ENCODE measurements around the gene TMEM151A. TPM values are rescaled to one million over a fixed set of nuclear protein-coding genes. Genes with fewer than 3 reads are reported as not detected.
"Not testable (repeated sequence)": the region's sequence is repeated elsewhere in the genome, so short reads cannot be mapped to it uniquely, and the experiment has no call there.

The TMEM151A gene
- total and polyA plus RNA-seq, 4 donors = 0.13 TPM; not detected in 3

DNA sequence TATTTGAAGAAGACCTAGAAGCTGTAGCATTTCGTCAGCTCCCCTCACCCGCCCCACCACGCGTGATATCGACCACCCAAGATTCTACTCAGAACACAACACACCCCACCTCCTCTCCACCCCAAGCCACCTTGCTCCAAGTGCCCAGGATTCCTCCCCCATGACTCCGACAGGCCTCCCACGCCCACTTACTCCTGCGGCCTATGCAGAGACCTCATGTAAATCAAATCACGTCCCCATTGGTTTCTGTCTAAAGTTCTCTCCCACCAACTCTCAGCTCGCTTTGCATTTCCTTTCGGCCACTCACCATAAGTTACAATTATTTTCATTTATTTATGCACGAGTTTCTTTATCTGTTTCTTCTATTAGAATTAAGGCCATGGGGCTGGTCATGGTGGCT lies 11.0 kb downstream of the TMEM151A start:
- Histone ChIP-seq H3K27ac (ENCODE audit: low read depth in 1 of 2, low read length in 2 of 2) (no peak overlapping the region), H3K4me1 (ENCODE audit: control insufficient read depth in 1 of 2, insufficient read depth in 2 of 2, low read length in 2 of 2) (no peaks in the 10 kb centered on the region), H3K36me3 (ENCODE audit: control insufficient read depth in 1 of 2, insufficient read depth in 2 of 2, low read length in 1 of 2) (no peaks in the 10 kb centered on the region), H3K9me3 (ENCODE audit: control insufficient read depth, low read length) (no peaks in the 10 kb centered on the region), H3K4me3 (ENCODE audit: low read length in 2 of 2) (no peak overlapping the region), H3K27me3 (ENCODE audit: control insufficient read depth in 1 of 2, insufficient read depth in 2 of 2, low read length in 1 of 2) (no peaks in the 10 kb centered on the region)
- intact Hi-C loops (cut with DNase I) = no loop called here
- WGBS, 2 donors = 86 to 87% methylated on average over 12 of the region's 12 CpGs
- no peak for ATAC-seq (ENCODE audit: low FRiP score)
- DNase-seq = no peak

DNA sequence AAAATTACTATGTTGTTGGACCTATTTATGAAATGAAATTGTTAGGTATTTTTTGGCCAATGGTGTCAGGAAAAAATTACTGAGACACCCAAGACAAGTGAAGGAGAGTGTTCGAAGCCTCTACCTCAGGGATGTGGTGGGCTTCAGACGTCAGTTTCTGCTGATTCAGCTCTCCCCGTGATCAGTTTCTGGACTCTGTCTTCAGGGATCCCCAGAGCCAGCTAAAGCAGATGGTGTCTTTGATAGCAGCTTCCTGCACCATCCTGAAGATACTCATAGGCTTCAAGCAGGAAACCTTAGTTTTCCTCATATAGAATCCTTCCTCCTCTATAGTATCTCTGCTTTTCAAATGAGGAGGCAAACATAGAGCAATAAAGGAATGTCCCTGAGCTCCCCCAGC lies 17.8 kb downstream of the TMEM151A start:
- no peaks in the 10 kb centered on the region for H3K4me1 ChIP-seq (ENCODE audit: control insufficient read depth in 1 of 2, insufficient read depth in 2 of 2, low read length in 2 of 2)
- H3K4me3 ChIP-seq (ENCODE audit: low read length in 2 of 2) = no peak overlapping the region
- H3K27me3 ChIP-seq (ENCODE audit: control insufficient read depth in 1 of 2, insufficient read depth in 2 of 2, low read length in 1 of 2) = no peaks in the 10 kb centered on the region
- no peaks in the 10 kb centered on the region for H3K9me3 ChIP-seq (ENCODE audit: control insufficient read depth, low read length)
- intact Hi-C loops (cut with DNase I) = no loop called here
- ATAC-seq (ENCODE audit: low FRiP score) (no peak), DNase-seq (no peak)
- no peaks in the 10 kb centered on the region for H3K36me3 ChIP-seq (ENCODE audit: control insufficient read depth in 1 of 2, insufficient read depth in 2 of 2, low read length in 1 of 2)
- 44 to 48% methylated on average over 3 of the region's 3 CpGs for WGBS, 2 donors
- no peak overlapping the region for H3K27ac ChIP-seq (ENCODE audit: low read depth in 1 of 2, low read length in 2 of 2)

DNA sequence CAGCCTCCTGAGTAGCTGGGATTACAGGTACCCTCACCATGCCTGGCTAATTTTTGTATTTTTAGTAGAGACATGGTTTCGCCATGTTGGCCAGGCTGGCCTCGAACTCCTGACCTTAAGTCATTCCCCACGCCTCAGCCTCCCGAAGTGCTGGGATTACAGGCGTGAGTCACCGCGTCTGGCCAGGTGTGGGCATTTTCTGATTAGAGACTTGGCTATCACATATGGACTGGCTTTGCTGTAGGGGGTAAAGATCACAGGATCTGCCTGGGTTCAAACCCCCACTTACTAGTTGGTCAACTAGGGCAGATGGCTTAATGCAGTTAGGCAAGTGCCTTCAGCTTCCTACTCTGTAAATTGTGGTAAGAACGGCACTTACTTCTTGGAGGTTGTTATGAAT lies 18.6 kb downstream of the TMEM151A start:
- no peaks in the 10 kb centered on the region for H3K36me3 ChIP-seq (ENCODE audit: control insufficient read depth in 1 of 2, insufficient read depth in 2 of 2, low read length in 1 of 2)
- 76% methylated on average over 8 of the region's 8 CpGs for WGBS, 2 donors
- DNase-seq (no peak), ATAC-seq (ENCODE audit: low FRiP score) (no peak)
- H3K4me3 ChIP-seq (ENCODE audit: low read length in 2 of 2) = no peak overlapping the region
- H3K27ac ChIP-seq (ENCODE audit: low read depth in 1 of 2, low read length in 2 of 2) = no peak overlapping the region
- intact Hi-C loops (cut with DNase I) = no loop called here
- no peaks in the 10 kb centered on the region for H3K4me1 ChIP-seq (ENCODE audit: control insufficient read depth in 1 of 2, insufficient read depth in 2 of 2, low read length in 2 of 2)
- no peaks in the 10 kb centered on the region for H3K27me3 ChIP-seq (ENCODE audit: control insufficient read depth in 1 of 2, insufficient read depth in 2 of 2, low read length in 1 of 2)
- H3K9me3 ChIP-seq (ENCODE audit: control insufficient read depth, low read length) = no peaks in the 10 kb centered on the region

DNA sequence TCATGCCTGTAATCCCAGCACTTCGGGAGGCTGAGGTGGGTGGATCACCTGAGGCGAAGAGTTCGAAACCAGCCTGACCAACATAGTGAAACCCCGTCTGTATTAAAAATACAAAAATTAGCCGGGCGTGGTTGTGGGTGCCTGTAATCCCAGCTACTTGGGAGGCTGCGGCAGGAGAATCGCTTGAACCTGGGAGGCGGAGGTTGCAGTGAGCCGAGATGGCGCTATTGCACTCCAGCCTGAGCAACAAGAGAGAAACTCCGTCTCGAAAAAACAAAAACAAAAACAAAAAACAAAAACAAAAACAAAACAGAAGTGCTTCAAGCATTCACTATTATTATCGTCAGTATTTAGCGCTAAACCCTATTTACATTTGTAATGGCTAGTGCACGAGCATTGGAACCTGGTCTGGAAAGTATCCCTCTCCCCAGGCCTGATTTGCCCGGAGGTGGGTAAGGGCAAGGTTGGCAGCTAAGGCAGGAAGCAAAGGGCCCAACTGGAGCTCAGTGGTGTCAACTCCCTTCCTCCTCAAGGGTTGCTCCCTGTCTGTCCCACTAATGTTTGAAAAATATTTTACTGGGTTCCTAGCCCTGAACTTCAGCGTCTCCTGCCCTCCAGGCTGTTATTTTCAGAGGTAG lies 19.2 kb downstream of the TMEM151A start:
- DNase-seq; ATAC-seq (ENCODE audit: low FRiP score); H3K36me3 ChIP-seq (ENCODE audit: control insufficient read depth in 1 of 2, insufficient read depth in 2 of 2, low read length in 1 of 2); H3K27ac ChIP-seq (ENCODE audit: low read depth in 1 of 2, low read length in 2 of 2); H3K9me3 ChIP-seq (ENCODE audit: control insufficient read depth, low read length); H3K4me3 ChIP-seq (ENCODE audit: low read length in 2 of 2); H3K27me3 ChIP-seq (ENCODE audit: control insufficient read depth in 1 of 2, insufficient read depth in 2 of 2, low read length in 1 of 2); H3K4me1 ChIP-seq (ENCODE audit: control insufficient read depth in 1 of 2, insufficient read depth in 2 of 2, low read length in 2 of 2): not testable (repeated sequence)
- intact Hi-C loops (cut with DNase I) = loop anchor here in 1 of 2 donors (1.0 kb wide), 1 partner anchor 17 kb away; no protein-coding TSS in a partner anchor
- WGBS, 2 donors = 74 to 78% methylated on average over 18 of the region's 18 CpGs

DNA sequence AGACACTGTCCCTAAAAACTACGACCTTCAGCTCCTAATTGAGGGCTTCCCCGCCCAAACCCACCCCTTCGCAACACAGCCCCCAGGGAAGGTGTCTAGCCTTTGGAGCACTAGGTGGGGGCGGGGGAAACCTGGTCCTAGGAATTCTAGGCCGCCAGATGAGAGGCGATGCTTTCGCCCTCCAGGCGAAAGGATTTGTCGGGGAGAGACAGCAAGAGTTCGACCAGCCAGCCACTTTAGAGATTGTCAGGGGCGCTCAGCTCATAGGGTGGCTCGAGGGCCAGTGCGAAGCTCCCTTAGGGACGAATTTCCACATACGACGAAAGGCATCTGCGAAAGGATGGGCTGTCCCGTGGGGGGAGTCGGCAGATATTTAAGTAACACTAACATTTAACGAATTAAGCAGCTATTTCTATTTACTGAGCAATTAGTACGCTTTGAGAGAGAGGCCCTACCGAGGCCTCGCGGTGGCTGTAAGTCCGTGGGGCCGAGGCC lies 19.8 kb downstream of the TMEM151A start:
- Histone ChIP-seq H3K9me3 (ENCODE audit: control insufficient read depth, low read length) (no peaks in the 10 kb centered on the region), H3K36me3 (ENCODE audit: control insufficient read depth in 1 of 2, insufficient read depth in 2 of 2, low read length in 1 of 2) (no peaks in the 10 kb centered on the region), H3K4me3 (ENCODE audit: low read length in 2 of 2) (no peak overlapping the region), H3K27ac (ENCODE audit: low read depth in 1 of 2, low read length in 2 of 2) (no peak overlapping the region), H3K4me1 (ENCODE audit: control insufficient read depth in 1 of 2, insufficient read depth in 2 of 2, low read length in 2 of 2) (no peaks in the 10 kb centered on the region), H3K27me3 (ENCODE audit: control insufficient read depth in 1 of 2, insufficient read depth in 2 of 2, low read length in 1 of 2) (no peaks in the 10 kb centered on the region)
- no peak for DNase-seq
- no peak for ATAC-seq (ENCODE audit: low FRiP score)
- 26 to 28% methylated on average over 26 of the region's 26 CpGs for WGBS, 2 donors
- intact Hi-C loops (cut with DNase I) = loop anchor here in 1 of 2 donors (1.0 kb wide), 1 partner anchor 17 kb away; no protein-coding TSS in a partner anchor

DNA sequence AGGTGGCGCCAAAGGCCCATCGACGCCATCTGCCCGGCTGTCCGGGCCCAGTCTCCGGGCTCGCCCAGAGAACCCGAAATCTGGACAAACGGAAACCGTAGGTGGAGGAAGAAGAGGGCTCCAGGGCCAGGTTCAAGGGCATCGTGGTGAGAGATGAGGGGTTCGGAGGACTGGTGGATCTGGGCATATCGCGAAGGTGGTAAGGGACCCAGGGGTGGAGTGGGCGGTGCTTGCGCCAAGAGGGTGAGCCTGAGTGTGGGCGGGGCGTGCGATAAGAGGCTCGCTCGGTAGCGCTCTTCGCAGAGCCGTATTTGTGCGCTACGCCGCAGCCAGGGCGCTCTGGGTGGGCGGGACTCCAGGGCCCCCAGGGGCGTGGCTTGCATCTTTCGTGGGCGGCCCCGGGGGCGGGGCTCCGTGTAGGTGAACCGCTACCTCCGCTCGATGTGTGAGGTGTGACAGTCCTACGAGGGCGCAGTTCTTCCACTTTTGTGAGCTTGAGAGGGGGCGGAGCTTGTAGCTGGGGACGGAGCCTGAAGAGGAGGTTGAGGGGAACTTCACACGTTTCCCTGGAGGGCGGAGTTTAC lies 20.4 kb downstream of the TMEM151A start:
- Histone ChIP-seq H3K9me3 (ENCODE audit: control insufficient read depth, low read length) (no peaks in the 10 kb centered on the region), H3K4me1 (ENCODE audit: control insufficient read depth in 1 of 2, insufficient read depth in 2 of 2, low read length in 2 of 2) (no peaks in the 10 kb centered on the region), H3K27me3 (ENCODE audit: control insufficient read depth in 1 of 2, insufficient read depth in 2 of 2, low read length in 1 of 2) (no peaks in the 10 kb centered on the region), H3K36me3 (ENCODE audit: control insufficient read depth in 1 of 2, insufficient read depth in 2 of 2, low read length in 1 of 2) (no peaks in the 10 kb centered on the region), H3K4me3 (ENCODE audit: low read length in 2 of 2) (peak overlapping the region in 1 of 2 donors; percentile 62), H3K27ac (ENCODE audit: low read depth in 1 of 2, low read length in 2 of 2) (peak overlapping the region in 1 of 2 donors; percentile 62)
- intact Hi-C loops (cut with DNase I) = loop anchor here in 1 of 2 donors (1.0 kb wide), 1 partner anchor 16 kb away; no protein-coding TSS in a partner anchor
- peak; percentile 95 to 96 for DNase-seq
- 0% methylated on average over 37 to 44 of the region's 44 CpGs for WGBS, 2 donors
- peak; percentile 89 for ATAC-seq (ENCODE audit: low FRiP score)

DNA sequence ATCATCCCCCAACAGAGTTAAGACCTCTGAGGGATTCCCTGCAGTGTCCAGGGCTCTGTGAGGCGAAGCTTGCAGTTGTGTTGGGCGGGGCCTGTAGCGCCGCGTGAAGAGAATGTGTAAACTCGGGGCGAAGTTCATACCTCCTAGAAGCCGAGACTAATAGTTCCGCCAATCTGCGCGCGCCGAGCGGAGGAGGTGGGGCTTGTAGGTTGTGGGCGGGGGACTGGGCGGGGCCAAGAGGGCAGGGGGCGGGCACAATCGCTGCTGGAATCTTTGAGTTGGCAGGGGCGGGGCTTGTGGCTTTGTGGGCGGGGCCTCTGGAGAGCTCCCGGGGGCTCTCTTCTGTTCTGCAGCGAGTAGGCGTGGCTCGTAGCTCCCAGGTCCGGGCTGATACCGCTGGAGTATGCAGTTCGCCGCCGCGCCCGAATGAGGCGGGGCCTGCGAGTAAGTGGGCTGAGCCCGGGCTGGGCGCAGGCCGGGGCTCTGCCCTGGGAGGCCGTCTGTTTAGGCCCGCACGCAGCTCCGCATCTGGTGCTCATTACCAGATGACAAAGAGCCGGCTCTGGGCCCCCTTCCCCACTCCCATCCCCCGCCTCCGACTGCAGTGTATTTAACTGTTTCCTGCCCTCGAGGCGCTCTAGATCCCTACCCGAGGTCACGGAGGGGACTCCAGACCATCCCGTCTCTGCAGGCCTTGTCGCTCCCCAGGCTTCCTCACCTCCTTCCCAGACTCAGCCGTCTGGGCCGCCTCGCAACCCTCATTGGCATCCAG lies 21.0 kb downstream of the TMEM151A start:
- H3K9me3 ChIP-seq (ENCODE audit: control insufficient read depth, low read length) = no peaks in the 10 kb centered on the region
- no peaks in the 10 kb centered on the region for H3K36me3 ChIP-seq (ENCODE audit: control insufficient read depth in 1 of 2, insufficient read depth in 2 of 2, low read length in 1 of 2)
- peak overlapping the region in 1 of 2 donors; percentile 72 for H3K27ac ChIP-seq (ENCODE audit: low read depth in 1 of 2, low read length in 2 of 2)
- no peaks in the 10 kb centered on the region for H3K27me3 ChIP-seq (ENCODE audit: control insufficient read depth in 1 of 2, insufficient read depth in 2 of 2, low read length in 1 of 2)
- DNase-seq = peak; percentile 99
- H3K4me3 ChIP-seq (ENCODE audit: low read length in 2 of 2) = peak overlapping the region in 1 of 2 donors; percentile 62
- no peaks in the 10 kb centered on the region for H3K4me1 ChIP-seq (ENCODE audit: control insufficient read depth in 1 of 2, insufficient read depth in 2 of 2, low read length in 2 of 2)
- intact Hi-C loops (cut with DNase I) = no loop called here
- peak; percentile 94 for ATAC-seq (ENCODE audit: low FRiP score)
- WGBS, 2 donors = 4% methylated on average over 49 to 52 of the region's 52 CpGs

DNA sequence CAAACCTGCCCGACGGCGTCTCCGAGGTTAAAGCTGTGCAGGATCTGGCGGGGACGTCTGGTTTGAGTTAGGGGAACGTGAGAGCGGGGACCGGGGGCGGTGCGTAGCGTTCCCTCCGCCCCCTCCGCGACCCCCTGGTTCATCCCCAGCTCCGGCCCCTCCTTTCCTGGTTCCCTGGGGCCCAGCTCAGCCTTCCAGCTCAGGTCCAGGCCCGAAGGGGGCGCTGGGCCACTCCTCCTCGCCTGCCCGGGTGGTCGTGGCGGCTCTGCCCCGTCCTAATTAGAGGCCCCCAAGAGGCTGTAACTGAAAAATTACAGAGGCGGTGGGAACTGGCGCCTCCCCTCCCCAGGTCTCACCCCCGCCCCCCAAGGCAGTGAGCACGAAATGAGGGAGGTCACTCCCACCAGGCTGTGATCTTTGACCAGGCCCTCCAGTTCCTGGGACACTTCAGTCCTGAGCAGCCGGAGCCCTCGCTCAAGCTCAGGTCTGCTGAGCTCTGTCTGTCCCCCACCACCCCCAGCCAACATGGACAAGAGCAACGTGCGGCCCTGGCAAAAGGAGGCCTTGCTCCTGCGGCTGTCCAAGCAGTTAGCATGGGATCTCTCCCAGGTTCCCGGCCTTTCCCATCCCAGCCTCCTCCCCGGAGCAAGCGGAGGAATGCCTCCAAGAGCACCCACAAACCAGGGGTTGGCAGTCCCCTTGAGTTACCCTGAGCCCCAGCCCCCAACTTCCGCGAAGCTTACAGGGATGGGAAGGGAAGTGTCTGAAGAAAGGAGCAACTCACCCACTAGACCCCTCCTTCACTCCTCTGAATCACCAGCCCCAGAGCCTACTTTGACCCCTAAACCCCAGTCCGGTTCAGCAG lies 21.9 kb downstream of the TMEM151A start:
- peak in 1 of 2 donors; percentile 56 for DNase-seq
- no peaks in the 10 kb centered on the region for H3K9me3 ChIP-seq (ENCODE audit: control insufficient read depth, low read length)
- 42 to 44% methylated on average over 38 of the region's 38 CpGs for WGBS, 2 donors

More for the DNA sequence above, 21.9 kb downstream of the TMEM151A start:
- Histone ChIP-seq H3K27ac (ENCODE audit: low read depth in 1 of 2, low read length in 2 of 2) (peak overlapping the region in 1 of 2 donors; percentile 72), H3K4me3 (ENCODE audit: low read length in 2 of 2) (no peak overlapping the region), H3K27me3 (ENCODE audit: control insufficient read depth in 1 of 2, insufficient read depth in 2 of 2, low read length in 1 of 2) (no peaks in the 10 kb centered on the region), H3K36me3 (ENCODE audit: control insufficient read depth in 1 of 2, insufficient read depth in 2 of 2, low read length in 1 of 2) (no peaks in the 10 kb centered on the region), H3K4me1 (ENCODE audit: control insufficient read depth in 1 of 2, insufficient read depth in 2 of 2, low read length in 2 of 2) (no peaks in the 10 kb centered on the region)
- ATAC-seq (ENCODE audit: low FRiP score) = no peak
- intact Hi-C loops (cut with DNase I) = loop anchor here in 1 of 2 donors (1.0 kb wide), 1 partner anchor 76 kb away; no protein-coding TSS in a partner anchor

Data from aorta (tissue), 5 donors.